K562 (cell line): ENCODE data around the gene QSOX2. TPM values are rescaled to one million over a fixed set of nuclear protein-coding genes. Genes with fewer than 3 reads are reported as not detected.
A peak's percentile ranks its signal among the peaks of the same experiment; 100 is the strongest.

Source experiments
- ATAC-seq: fragments of 200-7000 bp; cut with Tn5 transposase; 3 replicates; pipeline ENCODE4 v1.9.1; 2020; ENCODE audit warnings: moderate library complexity
- BruUV-seq: library from RNA; stranded (reverse); fragments of 400-500 nt; replicated peaks from 2 replicates; lab custom pipeline; 2021; lab: Mats Ljungman, UMichigan
- CTCF ChIA-PET: fragments of 300-600 bp; formaldehyde crosslinking; extraction: SDS; loops from one replicate; lab custom pipeline; 2021; ENCODE audit warnings: low intra/inter-chr PET ratio; lab: Yijun Ruan, JAX
- POLR2A ChIA-PET: fragments of 300-600, 350-650 bp; sonication (Branson Sonifier 250); formaldehyde crosslinking; extraction: SDS; loops from one replicate; lab custom pipeline; 2021; ENCODE audit warnings: antibody characterized with exemption, inconsistent platforms; lab: Yijun Ruan, JAX
- DNase-seq, 4 experiments: peaks; one replicate each; pipeline versions ENCODE4 v3.0.0 to v3.0.0-alpha.2; 2011 to 2018; ENCODE audit warnings: low spot score in 3 of 4, mixed read lengths in 3 of 4; ENCODE audit errors: extremely low read depth in 1 of 4
- FAIRE-seq: peaks from 2 replicates; lab custom pipeline; 2011; peaks lifted over from hg19 to GRCh38; lab: Jason Lieb, UNC
- H2AFZ ChIP-seq: 2 replicates; pipeline ENCODE4 v1.6.0; 2011; ENCODE audit warnings: low read depth, low read length, control low read depth, inconsistent platforms
- H3K27ac ChIP-seq: fragments of 200-600 bp; 3 replicates; pipeline ENCODE4 v1.8.0; 2011; ENCODE audit warnings: low read depth, mild to moderate bottlenecking, control low read depth, inconsistent platforms, low read length, moderate library complexity, mixed read lengths; ENCODE audit errors: extremely low read depth
- H3K27me3 ChIP-seq, 2 experiments: fragments of 300-600 bp in 1 of 2; 2 replicates in 1 of 2; 3 replicates in 1 of 2; pipeline versions ENCODE4 v1.6.0 to v1.8.0; 2011; ENCODE audit warnings: inconsistent platforms in 2 of 2, low read length in 2 of 2, mild to moderate bottlenecking in 1 of 2, mixed read lengths in 1 of 2, moderate library complexity in 1 of 2; ENCODE audit not compliant: control insufficient read depth in 2 of 2, insufficient read depth in 2 of 2
- H3K36me3 ChIP-seq: fragments of 300-600 bp; 3 replicates; pipeline ENCODE4 v1.8.0; 2011; ENCODE audit warnings: mild to moderate bottlenecking, low read length, inconsistent platforms; ENCODE audit not compliant: control insufficient read depth, insufficient read depth
- H3K4me1 ChIP-seq, 2 experiments: fragments of 200-600 bp in 1 of 2; replicated peaks in 1 of 2; 2 replicates in 1 of 2; 3 replicates in 1 of 2; pipeline versions ENCODE4 v1.5.1 to v1.8.0; 2011; ENCODE audit warnings: inconsistent platforms in 2 of 2, low read length in 2 of 2, mild to moderate bottlenecking in 1 of 2, mixed read lengths in 1 of 2, moderate library complexity in 1 of 2; ENCODE audit not compliant: control insufficient read depth in 2 of 2, insufficient read depth in 2 of 2
- H3K4me2 ChIP-seq: 2 replicates; pipeline ENCODE4 v1.6.1; 2011; ENCODE audit warnings: low read length, control low read depth, inconsistent platforms, mixed read lengths; ENCODE audit not compliant: insufficient read depth
- H3K4me3 ChIP-seq: fragments of 200-600 bp; sonication (generic), shearing (Covaris generic); 2 replicates; pipeline ENCODE4 v1.5.1; 2016; ENCODE audit warnings: control low read depth, inconsistent platforms
- H3K79me2 ChIP-seq: fragments of 200-600 bp; 3 replicates; pipeline ENCODE4 v1.8.0; 2011; ENCODE audit warnings: low read length, inconsistent platforms; ENCODE audit not compliant: control insufficient read depth, insufficient read depth
- H3K9ac ChIP-seq, 2 experiments: 2 replicates each; pipeline versions ENCODE4 v1.6.0 to v1.6.1; 2011; ENCODE audit warnings: low read depth in 2 of 2, low read length in 2 of 2, control low read depth in 1 of 2, inconsistent platforms in 1 of 2, mild to moderate bottlenecking in 1 of 2, mixed read lengths in 1 of 2; ENCODE audit not compliant: insufficient read depth in 1 of 2
- H3K9me1 ChIP-seq: one replicate; pipeline ENCODE4 v1.6.0; 2011; ENCODE audit warnings: inconsistent platforms, mild to moderate bottlenecking, low read length, moderate library complexity; ENCODE audit not compliant: control insufficient read depth, insufficient read depth
- H3K9me3 ChIP-seq: replicated peaks from 2 replicates; pipeline ENCODE4 v1.5.1; 2011; ENCODE audit warnings: low read depth, low read length, inconsistent platforms; ENCODE audit not compliant: control insufficient read depth, insufficient read depth
- H4K20me1 ChIP-seq: replicated peaks from 2 replicates; pipeline ENCODE4 v1.6.1; 2011; ENCODE audit warnings: low read length, inconsistent platforms, mixed read lengths; ENCODE audit not compliant: control insufficient read depth, insufficient read depth
- ATF6 ChIP-seq: sonication (generic); formaldehyde crosslinking; IDR thresholded peaks from 2 replicates; pipeline ENCODE4 v1.4.0; 2020; ENCODE audit warnings: mild to moderate bottlenecking, missing genetic modification reagents
- CBX8 ChIP-seq: fragments of 200-600 bp; sonication (generic); IDR thresholded peaks from 2 replicates; pipeline ENCODE4 v1.6.1; 2012; ENCODE audit warnings: borderline replicate concordance, mixed run types, low read depth, mild to moderate bottlenecking, moderate library complexity, mixed read lengths, low read length, control low read depth, inconsistent platforms; ENCODE audit not compliant: poor library complexity, severe bottlenecking; ENCODE audit errors: extremely low read depth
- CCAR2 ChIP-seq: fragments of 200-400 bp; formaldehyde crosslinking; IDR thresholded peaks from 2 replicates; pipeline ENCODE4 v1.6.1; 2017; ENCODE audit warnings: mild to moderate bottlenecking, low read depth, low read length
- DDX20 ChIP-seq: fragments of 450-650 bp; IDR thresholded peaks from 2 replicates; pipeline ENCODE4 v1.6.1; 2016; ENCODE audit warnings: missing genetic modification characterization, low read depth, mild to moderate bottlenecking, missing compliant biosample characterization, moderate library complexity
- ELF1 ChIP-seq: fragments of 200-800 bp; sonication (Bioruptor generic); IDR thresholded peaks from 2 replicates; pipeline ENCODE4 v1.6.1; 2016; ENCODE audit warnings: missing genetic modification characterization, missing compliant biosample characterization
- ESRRA ChIP-seq: fragments of 450-650 bp; IDR thresholded peaks from 2 replicates; pipeline ENCODE4 v1.6.1; 2014; ENCODE audit warnings: low read depth, mild to moderate bottlenecking, moderate library complexity, borderline replicate concordance
- ILK ChIP-seq: fragments of 450-650 bp; IDR thresholded peaks from 2 replicates; pipeline ENCODE4 v1.6.1; 2016; ENCODE audit warnings: missing genetic modification characterization, low read depth, mild to moderate bottlenecking, missing compliant biosample characterization, moderate library complexity, borderline replicate concordance
- JUN ChIP-seq, 2 experiments: sonication (generic) in 1 of 2; formaldehyde crosslinking in 1 of 2; IDR thresholded peaks; 2 replicates each; pipeline versions ENCODE4 v1.6.1 to v1.8.0; 2012 to 2022; ENCODE audit warnings: borderline replicate concordance in 2 of 2, mild to moderate bottlenecking in 2 of 2, improper control_type of control experiment in 1 of 2, low read depth in 1 of 2, low read length in 1 of 2, missing genetic modification reagents in 1 of 2
- KAT8 ChIP-seq: fragments of 450-650 bp; IDR thresholded peaks from 2 replicates; pipeline ENCODE4 v1.6.1; 2016; ENCODE audit warnings: low read depth, mild to moderate bottlenecking
- KHSRP ChIP-seq: fragments of 450-650 bp; IDR thresholded peaks from 2 replicates; pipeline ENCODE4 v1.6.1; 2017
- NFATC3 ChIP-seq: fragments of 450-650 bp; IDR thresholded peaks from 2 replicates; pipeline ENCODE4 v1.6.1; 2017; ENCODE audit warnings: mild to moderate bottlenecking
- USF1 ChIP-seq: sonication (generic); formaldehyde crosslinking; IDR thresholded peaks from 2 replicates; pipeline ENCODE4 v1.9.0; 2022; ENCODE audit warnings: mild to moderate bottlenecking, missing genetic modification reagents
- ZBED1 ChIP-seq: IDR thresholded peaks from 2 replicates; pipeline ENCODE4 v1.6.1; 2014
- ZC3H11A ChIP-seq: IDR thresholded peaks from 2 replicates; pipeline ENCODE4 v1.6.1; 2012; ENCODE audit warnings: low read depth, low read length, improper control_type of control experiment
- ZNF316 ChIP-seq: fragments of 450-650 bp; IDR thresholded peaks from 2 replicates; pipeline ENCODE4 v1.6.1; 2016
- ZNF449 ChIP-seq: fragments of 250-450 bp; sonication (Bioruptor Pico); IDR thresholded peaks from 2 replicates; pipeline ENCODE4 v1.8.0; 2022; ENCODE audit warnings: moderate library complexity, mild to moderate bottlenecking, inconsistent platforms
- WGBS: fragments of 100-300 bp; shearing (Covaris generic); methylation state at CpG from one replicate; pipeline ENCODE4 v1.1.6; 2016; ENCODE audit warnings: low coverage, mixed read lengths; ENCODE audit not compliant: insufficient coverage; ENCODE audit errors: missing lambda C conversion rate; 5-methylcytosine and 5-hydroxymethylcytosine counted together
- in situ Hi-C: fragments of 300-500 bp; cut with MboI; formaldehyde crosslinking; loops from 4 replicates; pipeline ENCODE4 v1.15.0; 2018; ENCODE audit warnings: inconsistent platforms, mixed read lengths
- intact Hi-C: fragments of 100-400 bp; cut with micrococcal nuclease; formaldehyde crosslinking; loops from 2 replicates; pipeline ENCODE4 v1.14.2; 2022
- polyA plus RNA-seq, 8 experiments: library from polyadenylated mRNA; depleted of rRNA in 4 of 8; stranded (reverse) in 5 of 8; unstranded in 3 of 8; fragments of >200 nt; fragmentation: Nextera tagmentation in 2 of 8; fragmentation: Illumina TruSeq in 1 of 8; extraction: Ambion mirVana in 2 of 8; extraction: Trizol in 1 of 8; gene quantifications; 2 replicates each; pipeline versions ENCODE4 v1.2.1 to v1.2.3, GENCODE V29; 2011 to 2014; ENCODE audit warnings: inconsistent platforms in 1 of 8, missing spikeins in 1 of 8
- total RNA-seq, 7 experiments: library from RNA; depleted of rRNA in 6 of 7; stranded (reverse); fragments of >200 nt in 6 of 7; fragmentation: Illumina TruSeq in 2 of 7; extraction: Trizol in 2 of 7; gene quantifications; 2 replicates each; pipeline versions ENCODE4 v1.2.1 to v1.2.3, GENCODE V29; 2011 to 2021; ENCODE audit warnings: low replicate concordance in 1 of 7

Gene QSOX2
- total and polyA plus RNA-seq, 9 of the 15 experiments (the other 6 are each of a cell fraction or from before 2014, with no cell fraction given), result 0.51 to 23.7 (median 12.7) TPM

DNA sequence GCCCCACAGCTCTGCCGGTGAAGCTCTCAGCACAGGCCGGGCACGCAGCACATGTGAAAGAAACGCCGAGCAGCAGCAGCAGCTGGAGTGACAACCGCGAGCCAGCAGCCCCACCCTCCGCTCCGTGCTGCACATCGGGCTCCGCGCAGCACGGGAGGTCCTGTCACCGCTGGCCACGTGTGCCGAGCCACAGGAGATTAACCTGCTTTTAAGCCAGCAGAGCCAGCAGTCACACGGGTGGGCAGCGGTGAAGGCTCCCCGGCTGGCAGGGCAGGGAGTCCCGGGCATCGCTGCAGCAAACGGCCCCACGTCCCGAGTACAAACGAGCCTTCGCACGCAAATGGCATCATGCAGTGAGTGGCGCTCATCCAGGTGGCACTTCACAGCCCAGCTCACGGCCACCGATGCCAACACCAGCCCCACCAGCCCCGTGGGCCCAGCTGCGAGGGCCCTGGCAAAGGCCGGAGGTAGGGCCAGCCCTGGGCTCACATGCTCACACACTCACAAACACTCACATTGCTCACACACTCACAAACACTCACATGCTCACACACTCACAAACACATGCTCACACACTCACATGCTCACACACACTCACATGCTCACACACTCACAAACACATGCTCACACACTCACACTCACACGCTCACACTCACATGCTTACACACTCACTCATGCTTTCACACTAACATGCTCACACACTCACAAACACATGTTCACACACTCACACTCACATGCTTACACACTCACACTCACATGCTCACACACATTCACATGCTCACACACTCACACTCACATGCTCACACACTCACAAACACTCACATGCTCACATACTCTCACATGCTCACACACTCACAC, 47.2 kb upstream of the QSOX2 start (continued):
- no peak for TF ChIP-seq ILK
- TF ChIP-seq KAT8, result no peak
- TF ChIP-seq USF1 (CRISPR knock-in tag), result peak; percentile 74
- TF ChIP-seq ELF1 (tag), result no peak
- TF ChIP-seq JUN (IDR thresholded peaks at IDR 0.05; ENCODE audit: borderline replicate concordance, low read depth, low read length), result no peak
- TF ChIP-seq JUN (CRISPR knock-in tag; IDR thresholded peaks at IDR 0.05; ENCODE audit: borderline replicate concordance), result no peak

DNA sequence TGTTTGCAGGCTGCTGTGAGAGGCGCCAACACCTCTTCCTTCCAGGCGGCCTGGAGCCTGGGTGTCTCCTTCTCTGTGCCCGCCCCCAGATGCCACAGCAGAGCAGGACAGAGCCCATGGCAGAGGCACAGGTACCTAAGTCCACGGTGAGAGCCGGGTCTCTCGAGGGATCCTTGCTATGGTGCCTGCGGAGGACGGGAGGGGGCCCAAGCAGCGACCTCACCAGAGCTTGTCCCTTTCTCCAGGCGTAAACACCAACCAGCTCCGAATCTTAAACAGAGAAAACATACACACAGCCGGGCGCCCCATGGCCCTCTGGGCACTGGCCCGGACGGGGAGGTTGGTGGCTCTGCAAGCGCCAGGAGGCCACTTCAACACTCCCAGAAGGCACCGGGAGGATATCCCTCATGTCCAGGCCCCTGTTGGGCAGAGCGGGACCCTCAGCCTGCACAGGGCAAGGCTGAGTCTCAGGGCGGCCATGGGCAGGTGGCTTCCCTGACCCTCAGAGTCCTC, 46.5 kb upstream of the QSOX2 start:
- H3K4me2 ChIP-seq, result no peak overlapping the region
- no peaks in the 10 kb centered on the region for H3K36me3 ChIP-seq
- H3K9me1 ChIP-seq, result no peaks in the 10 kb centered on the region
- intact Hi-C loops, result no loop called here
- ATAC-seq, result no peak
- no peak for DNase-seq
- ChIA-PET CTCF (no interaction called here), POLR2A (interaction anchor here (0.6 to 0.7 kb wide), 2 partner anchors 14 to 112 kb away, joined by 3 read pairs; no protein-coding TSS in a partner anchor)
- 20% methylated on average over 16 of the region's 19 CpGs for whole genome bisulfite sequencing
- FAIRE-seq, result no peak
- no peak overlapping the region for H3K27ac ChIP-seq
- H3K9me3 ChIP-seq, result peaks cover 13% of the 10 kb centered on the region
- no TSS peak for BruUV-seq
- H3K4me1 ChIP-seq, result peaks cover 0 to 50% of the 10 kb centered on the region in 2 experiments; a peak in 2 of 5 replicates
- no peak overlapping the region for H3K9ac ChIP-seq
- no peak overlapping the region for H2AFZ ChIP-seq
- H3K4me3 ChIP-seq, result no peak overlapping the region
- no peaks in the 10 kb centered on the region for H3K79me2 ChIP-seq
- H4K20me1 ChIP-seq, result peaks cover 11% of the 10 kb centered on the region
- H3K27me3 ChIP-seq, result peaks cover 17 to 53% of the 10 kb centered on the region in 2 experiments; a peak in 4 of 5 replicates
- in situ Hi-C loops, result no loop called here
- TF ChIP-seq ESRRA (no peak), ZNF316 (no peak), CBX8 (no peak), CCAR2 (no peak), ZC3H11A (no peak), ATF6 (CRISPR knock-in tag) (no peak), NFATC3 (no peak), ZNF449 (CRISPR knock-in tag) (no peak), ZBED1 (no peak), KHSRP (no peak), DDX20 (tag) (no peak)
